HEK293T (cell line): Measurements from ENCODE around the gene FAM168A.

ENCODE experiments used
- ARNT ChIP-seq: fragments of 450-650 bp; IDR thresholded peaks from 2 replicates; pipeline ENCODE4 v1.6.1; 2017; ENCODE audit warnings: mild to moderate bottlenecking
- BHLHE40 ChIP-seq: fragments of 450-650 bp; IDR thresholded peaks from 2 replicates; pipeline ENCODE4 v1.6.1; 2016; ENCODE audit warnings: mild to moderate bottlenecking, moderate library complexity, borderline replicate concordance
- CTBP1 ChIP-seq: fragments of 450-650 bp; IDR thresholded peaks from 2 replicates; pipeline ENCODE4 v1.6.1; 2016; ENCODE audit warnings: borderline replicate concordance
- ELF4 ChIP-seq: fragments of 450-650 bp; IDR thresholded peaks from 2 replicates; pipeline ENCODE4 v1.6.1; 2017; ENCODE audit warnings: antibody characterized with exemption
- FOXA1 ChIP-seq: fragments of 450-650 bp; IDR thresholded peaks from 2 replicates; pipeline ENCODE4 v1.6.1; 2016; ENCODE audit warnings: mild to moderate bottlenecking
- FOXM1 ChIP-seq: fragments of 450-650 bp; IDR thresholded peaks from 2 replicates; pipeline ENCODE4 v1.6.1; 2017; ENCODE audit warnings: mild to moderate bottlenecking, borderline replicate concordance
- HDGF ChIP-seq: fragments of 450-650 bp; IDR thresholded peaks from 2 replicates; pipeline ENCODE4 v1.6.1; 2017; ENCODE audit warnings: antibody characterized with exemption, borderline replicate concordance
- NFRKB ChIP-seq: fragments of 450-650 bp; IDR thresholded peaks from 2 replicates; pipeline ENCODE4 v1.6.1; 2016; ENCODE audit warnings: mild to moderate bottlenecking, moderate library complexity
- SP1 ChIP-seq: fragments of 450-650 bp; IDR thresholded peaks from 2 replicates; pipeline ENCODE4 v1.6.1; 2017
- SUZ12 ChIP-seq: fragments of 450-650 bp; IDR thresholded peaks from 2 replicates; pipeline ENCODE4 v1.6.1; 2016; ENCODE audit warnings: mild to moderate bottlenecking
- TARDBP ChIP-seq: fragments of 450-650 bp; IDR thresholded peaks from 2 replicates; pipeline ENCODE4 v1.6.1; 2016
- ZNF384 ChIP-seq: fragments of 450-650 bp; IDR thresholded peaks from 2 replicates; pipeline ENCODE4 v1.6.1; 2016
- TF ChIP-seq, protein P1 (sequence below): fragments of 450-650 bp; IDR thresholded peaks from 2 replicates; pipeline ENCODE4 v1.6.1; 2016

DNA sequence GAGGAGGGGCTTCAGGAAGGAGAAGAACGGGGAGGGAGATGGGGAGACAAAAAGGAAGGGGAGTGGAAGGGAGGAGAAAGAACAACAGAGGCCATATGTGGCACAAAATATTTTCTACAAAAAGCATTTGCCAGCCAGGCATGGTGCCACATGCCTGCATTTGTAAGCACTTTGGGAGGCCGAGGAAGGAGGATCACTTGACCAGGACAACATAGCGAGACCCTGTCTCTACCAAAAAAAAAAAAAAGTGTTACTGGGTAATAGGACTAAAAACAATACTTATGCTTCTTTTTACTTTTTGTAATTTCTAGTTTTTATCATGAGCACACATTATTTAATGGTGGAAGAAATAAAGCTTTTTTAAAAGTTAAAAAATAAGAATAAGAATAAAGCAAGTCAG is 5.3 kb downstream of the FAM168A start:
- no peak for TF ChIP-seq FOXA1
- TF ChIP-seq SP1: no peak
- TF ChIP-seq SUZ12: no peak
- TF ChIP-seq ELF4: no peak
- TF ChIP-seq ZNF384: no peak
- no peak for TF ChIP-seq HDGF
- no peak for TF ChIP-seq FOXM1
- TF ChIP-seq, protein P1, sequence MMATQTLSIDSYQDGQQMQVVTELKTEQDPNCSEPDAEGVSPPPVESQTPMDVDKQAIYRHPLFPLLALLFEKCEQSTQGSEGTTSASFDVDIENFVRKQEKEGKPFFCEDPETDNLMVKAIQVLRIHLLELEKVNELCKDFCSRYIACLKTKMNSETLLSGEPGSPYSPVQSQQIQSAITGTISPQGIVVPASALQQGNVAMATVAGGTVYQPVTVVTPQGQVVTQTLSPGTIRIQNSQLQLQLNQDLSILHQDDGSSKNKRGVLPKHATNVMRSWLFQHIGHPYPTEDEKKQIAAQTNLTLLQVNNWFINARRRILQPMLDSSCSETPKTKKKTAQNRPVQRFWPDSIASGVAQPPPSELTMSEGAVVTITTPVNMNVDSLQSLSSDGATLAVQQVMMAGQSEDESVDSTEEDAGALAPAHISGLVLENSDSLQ: no peak
- TF ChIP-seq TARDBP: no peak
- no peak for TF ChIP-seq NFRKB
- TF ChIP-seq ARNT: no peak
- no peak for TF ChIP-seq BHLHE40
- TF ChIP-seq CTBP1: no peak
